H9 (cell line): ENCODE results near the gene USP35. TPM values are rescaled to one million over a fixed set of nuclear protein-coding genes. Genes with fewer than 3 reads are reported as not detected.
A peak's percentile ranks its signal among the peaks of the same experiment; 100 is the strongest.

Experiments
- DNase-seq: peaks from one replicate; pipeline ENCODE4 v3.0.0-alpha.2; 2017
- H2AFZ ChIP-seq: one replicate; pipeline ENCODE4 v1.6.1; 2013; ENCODE audit warnings: mild to moderate bottlenecking, low read length, control low read depth, moderate library complexity
- H2AK5ac ChIP-seq: 2 replicates; pipeline ENCODE4 v1.6.1; 2013; ENCODE audit warnings: low read length, control low read depth, mixed read lengths; ENCODE audit not compliant: insufficient read length
- H2BK120ac ChIP-seq: one replicate; pipeline ENCODE4 v1.6.1; 2013; ENCODE audit warnings: low read depth, mild to moderate bottlenecking, low read length, control low read depth, inconsistent platforms; ENCODE audit not compliant: poor library complexity, severe bottlenecking
- H2BK12ac ChIP-seq: 2 replicates; pipeline ENCODE4 v1.6.1; 2013; ENCODE audit warnings: low read length, control low read depth, mixed read lengths, low read depth; ENCODE audit not compliant: insufficient read length
- H2BK15ac ChIP-seq: 2 replicates; pipeline ENCODE4 v1.6.1; 2013; ENCODE audit warnings: low read depth, low read length, control low read depth
- H2BK20ac ChIP-seq: one replicate; pipeline ENCODE4 v1.6.1; 2013; ENCODE audit warnings: low read depth, mild to moderate bottlenecking, low read length, control low read depth, inconsistent platforms; ENCODE audit not compliant: poor library complexity, severe bottlenecking
- H2BK5ac ChIP-seq: 2 replicates; pipeline ENCODE4 v1.6.1; 2013; ENCODE audit warnings: low read length, control low read depth, mixed read lengths; ENCODE audit not compliant: insufficient read length
- H3K14ac ChIP-seq: 2 replicates; pipeline ENCODE4 v1.6.1; 2013; ENCODE audit warnings: low read length, control low read depth; ENCODE audit not compliant: insufficient read depth
- H3K18ac ChIP-seq: 2 replicates; pipeline ENCODE4 v1.6.1; 2013; ENCODE audit warnings: low read depth, mild to moderate bottlenecking, mixed read lengths, low read length, control low read depth; ENCODE audit not compliant: insufficient read length
- H3K23ac ChIP-seq: 2 replicates; pipeline ENCODE4 v1.6.1; 2013; ENCODE audit warnings: low read length, control low read depth, mixed read lengths, low read depth; ENCODE audit not compliant: insufficient read length
- H3K23me2 ChIP-seq: 2 replicates; pipeline ENCODE4 v1.6.1; 2013; ENCODE audit warnings: low read depth, mild to moderate bottlenecking, mixed read lengths, low read length, control low read depth; ENCODE audit not compliant: insufficient read length, poor library complexity, severe bottlenecking
- H3K27ac ChIP-seq: 2 replicates; pipeline ENCODE4 v1.5.1; 2013; ENCODE audit warnings: low read length, control low read depth, mixed read lengths, low read depth; ENCODE audit not compliant: insufficient read length
- H3K27me3 ChIP-seq: 2 replicates; pipeline ENCODE4 v1.6.1; 2013; ENCODE audit warnings: low read length, control low read depth, inconsistent platforms; ENCODE audit not compliant: insufficient read depth
- H3K4ac ChIP-seq: 2 replicates; pipeline ENCODE4 v1.6.1; 2013; ENCODE audit warnings: low read depth, mild to moderate bottlenecking, control low read depth, inconsistent platforms, low read length, moderate library complexity
- H3K4me1 ChIP-seq: 2 replicates; pipeline ENCODE4 v1.6.1; 2013; ENCODE audit warnings: low read length, control low read depth, inconsistent platforms; ENCODE audit not compliant: insufficient read depth
- H3K4me2 ChIP-seq: 2 replicates; pipeline ENCODE4 v1.6.1; 2013; ENCODE audit warnings: low read length, control low read depth, mixed read lengths; ENCODE audit not compliant: insufficient read length, insufficient read depth
- H3K56ac ChIP-seq: 2 replicates; pipeline ENCODE4 v1.6.1; 2013; ENCODE audit warnings: low read depth, mild to moderate bottlenecking, mixed read lengths, low read length, control low read depth; ENCODE audit not compliant: insufficient read length
- H3K79me1 ChIP-seq: 2 replicates; pipeline ENCODE4 v1.6.1; 2013; ENCODE audit warnings: low read depth, mild to moderate bottlenecking, moderate library complexity, low read length, control low read depth, inconsistent platforms; ENCODE audit not compliant: insufficient read depth, poor library complexity, severe bottlenecking
- H3K79me2 ChIP-seq: 2 replicates; pipeline ENCODE4 v1.6.1; 2013; ENCODE audit warnings: low read length, control low read depth, inconsistent platforms; ENCODE audit not compliant: insufficient read depth
- H3K9ac ChIP-seq: 2 replicates; pipeline ENCODE4 v1.6.1; 2013; ENCODE audit warnings: low read length, control low read depth, mixed read lengths; ENCODE audit not compliant: insufficient read length; ENCODE audit errors: extremely low read depth
- H3K9me3 ChIP-seq: one replicate; pipeline ENCODE4 v1.6.1; 2013; ENCODE audit warnings: low read depth, low read length, inconsistent platforms; ENCODE audit not compliant: control insufficient read depth
- H3T11ph ChIP-seq: one replicate; pipeline ENCODE4 v1.6.1; 2013; ENCODE audit warnings: mild to moderate bottlenecking, low read length, control low read depth, inconsistent platforms
- H4K20me1 ChIP-seq: one replicate; pipeline ENCODE4 v1.6.1; 2013; ENCODE audit not compliant: control insufficient read depth, insufficient read length, insufficient read depth
- H4K5ac ChIP-seq: 2 replicates; pipeline ENCODE4 v1.6.1; 2013; ENCODE audit warnings: low read depth, mild to moderate bottlenecking, mixed read lengths, low read length, control low read depth; ENCODE audit not compliant: insufficient read length
- H4K8ac ChIP-seq: replicated peaks from 2 replicates; pipeline ENCODE4 v1.6.1; 2013; ENCODE audit warnings: low read length, control low read depth, mixed read lengths, low read depth; ENCODE audit not compliant: insufficient read length
- H4K91ac ChIP-seq: 2 replicates; pipeline ENCODE4 v1.6.1; 2013; ENCODE audit warnings: low read depth, mild to moderate bottlenecking, moderate library complexity, mixed read lengths, low read length, control low read depth; ENCODE audit not compliant: insufficient read length
- H3K27ac Mint-ChIP-seq, 3 experiments: 2 replicates in 2 of 3; 3 replicates in 1 of 3; pipeline ENCODE4 v1.8.0; 2020 to 2021; ENCODE audit warnings: mixed read lengths in 3 of 3, mild to moderate bottlenecking in 1 of 3, moderate library complexity in 1 of 3
- H3K27me3 Mint-ChIP-seq: 2 replicates; pipeline ENCODE4 v1.8.0; 2021; ENCODE audit warnings: low read depth, mild to moderate bottlenecking, moderate library complexity, mixed read lengths
- H3K36me3 Mint-ChIP-seq, 3 experiments: 2 replicates in 2 of 3; 3 replicates in 1 of 3; pipeline ENCODE4 v1.8.0; 2020 to 2021; ENCODE audit warnings: low read depth in 3 of 3, mixed read lengths in 3 of 3; ENCODE audit not compliant: insufficient read depth in 1 of 3
- H3K4me1 Mint-ChIP-seq, 2 experiments: 2 replicates each; pipeline ENCODE4 v1.8.0; 2020; ENCODE audit warnings: mixed read lengths in 2 of 2
- H3K4me3 Mint-ChIP-seq, 2 experiments: 2 replicates in 1 of 2; 3 replicates in 1 of 2; pipeline ENCODE4 v1.8.0; 2020 to 2021; ENCODE audit warnings: mild to moderate bottlenecking in 2 of 2, mixed read lengths in 2 of 2, moderate library complexity in 1 of 2
- H3K9me3 Mint-ChIP-seq, 2 experiments: 2 replicates in 1 of 2; 3 replicates in 1 of 2; pipeline ENCODE4 v1.8.0; 2020; ENCODE audit warnings: mild to moderate bottlenecking in 2 of 2, mixed read lengths in 2 of 2, moderate library complexity in 1 of 2
- CTCF ChIP-seq: fragments of 200-600 bp; sonication (generic); conservative IDR thresholded peaks from 3 replicates; pipeline ENCODE4 v1.8.0; 2021; ENCODE audit warnings: antibody characterized with exemption, mild to moderate bottlenecking
- WGBS: extraction: QIAGEN DNeasy Blood & Tissue Kit; methylation state at CpG from one replicate; pipeline ENCODE4 v1.1.7; 2013; ENCODE audit warnings: missing lambda C conversion rate, low lambda C conversion rate, mixed read lengths; ENCODE audit not compliant: insufficient read length; ENCODE audit errors: extremely low coverage; 5-methylcytosine and 5-hydroxymethylcytosine counted together
- total RNA-seq: library from RNA; stranded (reverse); gene quantifications from 2 replicates; pipeline ENCODE4 v1.2.1, GENCODE V29; 2021

Gene USP35
- total RNA-seq, 1 experiment from 2014 or later: 6.8 TPM

DNA sequence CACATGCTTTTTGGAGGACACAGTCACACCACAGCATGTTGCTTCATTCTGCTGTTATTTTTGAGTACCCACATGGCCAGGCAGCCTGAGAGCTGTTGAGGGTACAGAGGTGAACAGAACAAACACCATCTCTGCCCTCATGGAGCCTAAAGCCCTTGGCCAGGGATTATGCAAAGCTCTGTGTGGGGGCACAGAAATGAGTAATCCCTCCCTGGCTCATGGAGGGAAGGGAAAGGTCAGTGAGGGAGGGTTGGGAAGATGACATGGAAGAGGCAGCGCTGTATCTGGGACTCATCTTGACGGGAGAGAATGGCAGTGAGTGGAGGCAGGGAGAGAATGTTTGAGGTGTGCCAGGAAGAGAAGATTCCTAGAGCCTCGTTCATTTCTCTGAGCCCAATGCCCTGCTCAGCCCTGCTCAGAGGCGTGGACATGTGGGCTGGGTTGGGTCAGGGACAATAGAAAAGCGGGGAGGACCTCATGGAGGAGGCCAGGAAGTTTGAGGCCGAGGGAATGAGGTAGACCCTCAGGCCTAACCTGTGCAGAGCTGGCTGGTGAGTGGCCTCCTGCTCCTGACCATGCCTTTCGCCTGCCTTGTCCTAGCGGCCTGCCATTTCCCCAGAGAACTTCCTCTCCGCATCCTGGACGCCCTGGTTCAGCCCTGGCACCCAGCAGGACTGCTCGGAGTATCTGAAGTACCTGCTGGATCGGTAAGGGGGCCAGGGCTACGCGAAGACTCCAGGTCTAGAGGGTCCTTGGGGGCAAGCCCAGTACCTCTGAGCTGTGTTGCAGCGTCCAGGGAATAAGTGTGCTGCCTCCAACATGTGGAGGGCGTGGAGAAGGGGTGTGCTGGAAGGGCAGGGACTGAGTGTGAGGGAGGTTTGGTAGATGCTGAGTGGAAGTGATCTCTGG lies 19.8 kb downstream of the USP35 start:
- H3K14ac ChIP-seq: no peak overlapping the region
- H3K23ac ChIP-seq: no peak overlapping the region
- H3K27ac ChIP-seq: no peak overlapping the region
- H3T11ph ChIP-seq: no peak overlapping the region
- H3K9me3 ChIP-seq: no peaks in the 10 kb centered on the region
- Mint-ChIP-seq H3K27me3 (no peaks in the 10 kb centered on the region; the same call in 1 of the 2 replicates), H3K27ac (peak overlapping the region in 2 of 3 experiments; percentile 42 to 68; a peak in 3 of 7 replicates), H3K36me3 (peaks cover 11 to 27% (median 18%) of the 10 kb centered on the region in 3 experiments; a peak in 6 of 7 replicates), H3K9me3 (no peaks in the 10 kb centered on the region), H3K4me1 (peaks cover 3 to 5% of the 10 kb centered on the region in 2 experiments; a peak in 2 of 4 replicates), H3K4me3 (no peak overlapping the region)
- H4K5ac ChIP-seq: no peak overlapping the region
- H3K23me2 ChIP-seq: no peaks in the 10 kb centered on the region
- H3K27me3 ChIP-seq: no peaks in the 10 kb centered on the region
- no peak overlapping the region for H4K91ac ChIP-seq
- DNase-seq: no peak
- H3K18ac ChIP-seq: no peak overlapping the region
- no peak overlapping the region for H4K8ac ChIP-seq
- no peaks in the 10 kb centered on the region for H3K4me1 ChIP-seq
- no peak overlapping the region for H3K4me2 ChIP-seq
- no peaks in the 10 kb centered on the region for H3K79me2 ChIP-seq
- no peaks in the 10 kb centered on the region for H4K20me1 ChIP-seq
- H3K4ac ChIP-seq: no peak overlapping the region
- H2AK5ac ChIP-seq: no peak overlapping the region
- no peak for TF ChIP-seq CTCF
- H3K79me1 ChIP-seq: no peaks in the 10 kb centered on the region
- no peak overlapping the region for H3K56ac ChIP-seq
- H2BK120ac ChIP-seq: no peak overlapping the region
- no CpG with 5 or more reads among the region's 16 CpGs for WGBS
- no peak overlapping the region for H2AFZ ChIP-seq
- no peak overlapping the region for H2BK5ac ChIP-seq
- H2BK20ac ChIP-seq: no peak overlapping the region
- H2BK12ac ChIP-seq: no peak overlapping the region
- H3K9ac ChIP-seq: no peak overlapping the region
- H2BK15ac ChIP-seq: no peak overlapping the region
